Thymus (tissue), 11 donors: ENCODE results near the gene FOXN3. TPM values are rescaled to one million over a fixed set of nuclear protein-coding genes. Genes with fewer than 3 reads are reported as not detected.

Experiments
- DNase-seq, 9 donors: peaks; one replicate each; pipeline ENCODE4 v3.0.0-alpha.2; 2013; ENCODE audit warnings: low spot score in 9 of 9, low read depth in 6 of 9, missing footprints in 1 of 9
- H3K27ac ChIP-seq, 2 donors: one replicate each; pipeline ENCODE4 v1.5.1; 2013; ENCODE audit warnings: control low read depth in 1 of 2, low read depth in 1 of 2, low read length in 1 of 2, mild to moderate bottlenecking in 1 of 2, moderate library complexity in 1 of 2
- H3K27me3 ChIP-seq, 2 donors: one replicate each; pipeline ENCODE4 v1.5.1; 2013; ENCODE audit warnings: low read length in 1 of 2; ENCODE audit not compliant: control insufficient read depth in 2 of 2, insufficient read depth in 1 of 2
- H3K36me3 ChIP-seq, 2 donors: one replicate each; pipeline ENCODE4 v1.5.1; 2013; ENCODE audit warnings: low read length in 1 of 2, mild to moderate bottlenecking in 1 of 2, moderate library complexity in 1 of 2; ENCODE audit not compliant: control insufficient read depth in 2 of 2, insufficient read depth in 2 of 2
- H3K4me1 ChIP-seq, 2 donors: one replicate each; pipeline ENCODE4 v1.5.1; 2013; ENCODE audit warnings: low read length in 2 of 2; ENCODE audit not compliant: control insufficient read depth in 2 of 2, insufficient read depth in 2 of 2
- H3K4me3 ChIP-seq, 2 donors: one replicate each; pipeline ENCODE4 v1.5.1; 2013; ENCODE audit warnings: low read length in 2 of 2, control low read depth in 1 of 2, mild to moderate bottlenecking in 1 of 2
- H3K9me3 ChIP-seq, 2 donors: one replicate each; pipeline ENCODE4 v1.5.1; 2013; ENCODE audit warnings: low read length in 1 of 2, mild to moderate bottlenecking in 1 of 2; ENCODE audit not compliant: control insufficient read depth in 2 of 2, insufficient read depth in 1 of 2
- WGBS: extraction: QIAGEN DNeasy Blood & Tissue Kit; methylation state at CpG from one replicate; pipeline ENCODE4 v1.1.7; 2013; 5-methylcytosine and 5-hydroxymethylcytosine counted together
- polyA plus RNA-seq: library from polyadenylated mRNA; stranded (reverse); fragments of 200-250 nt; gene quantifications from one replicate; pipeline ENCODE4 v1.2.3, GENCODE V29; 2013
- total RNA-seq: library from RNA; stranded (reverse); fragments of 120-200 nt; gene quantifications from one replicate; pipeline ENCODE4 v1.2.4, GENCODE V29; 2013
- donor health status: healthy.

FOXN3 gene
- total and polyA plus RNA-seq, 2 donors = 21.9 to 32.5 TPM

- no peak for DNase-seq
- H3K9me3 ChIP-seq = no peaks in the 10 kb centered on the region
- no peak overlapping the region for H3K4me3 ChIP-seq
- no peak overlapping the region for H3K27ac ChIP-seq
- WGBS = 97% methylated on average over 7 of the region's 7 CpGs
- no peaks in the 10 kb centered on the region for H3K27me3 ChIP-seq
- no peaks in the 10 kb centered on the region for H3K36me3 ChIP-seq
- H3K4me1 ChIP-seq = no peaks in the 10 kb centered on the region
Observed at GRCh38 chr14:89138846-89139245, 278.2 kb downstream of the FOXN3 start.

- Histone ChIP-seq H3K4me1 (no peaks in the 10 kb centered on the region), H3K27ac (no peak overlapping the region)
- 90% methylated on average over 7 of the region's 7 CpGs for WGBS
Observed at GRCh38 chr14:89137526-89138163, 279.4 kb downstream of the FOXN3 start.

GRCh38 chr14:89136587-89136986 lies 280.4 kb downstream of the FOXN3 start:
- no peak overlapping the region for H3K27ac ChIP-seq
- no peak for DNase-seq
- no peak overlapping the region for H3K4me3 ChIP-seq
- H3K27me3 ChIP-seq = no peaks in the 10 kb centered on the region
- WGBS = 91% methylated on average over 3 of the region's 3 CpGs
- no peaks in the 10 kb centered on the region for H3K9me3 ChIP-seq
- H3K4me1 ChIP-seq = no peaks in the 10 kb centered on the region
- no peaks in the 10 kb centered on the region for H3K36me3 ChIP-seq

More at GRCh38 chr14:89137526-89138163, 279.4 kb downstream of the FOXN3 start:
- DNase-seq = no peak
- Histone ChIP-seq H3K27me3 (no peaks in the 10 kb centered on the region), H3K36me3 (no peaks in the 10 kb centered on the region), H3K4me3 (no peak overlapping the region), H3K9me3 (no peaks in the 10 kb centered on the region)

- 92% methylated on average over 2 of the region's 2 CpGs for WGBS
- Histone ChIP-seq H3K27ac (no peak overlapping the region), H3K4me3 (no peak overlapping the region), H3K27me3 (no peaks in the 10 kb centered on the region), H3K4me1 (no peaks in the 10 kb centered on the region), H3K9me3 (no peaks in the 10 kb centered on the region), H3K36me3 (no peaks in the 10 kb centered on the region)
- DNase-seq = no peak
Observed at GRCh38 chr14:89134640-89135039, 282.4 kb downstream of the FOXN3 start.

GRCh38 chr14:89131004-89131750 lies 285.9 kb downstream of the FOXN3 start:
- DNase-seq = no peak
- no peaks in the 10 kb centered on the region for H3K9me3 ChIP-seq
- no peak overlapping the region for H3K4me3 ChIP-seq
- no peak overlapping the region for H3K27ac ChIP-seq
- no peaks in the 10 kb centered on the region for H3K27me3 ChIP-seq
- H3K4me1 ChIP-seq = no peaks in the 10 kb centered on the region
- H3K36me3 ChIP-seq = no peaks in the 10 kb centered on the region
- WGBS = 96% methylated on average over 6 of the region's 6 CpGs

- Histone ChIP-seq H3K27ac (no peak overlapping the region), H3K36me3 (no peaks in the 10 kb centered on the region), H3K9me3 (no peaks in the 10 kb centered on the region), H3K4me1 (no peaks in the 10 kb centered on the region), H3K27me3 (no peaks in the 10 kb centered on the region), H3K4me3 (no peak overlapping the region)
- DNase-seq = no peak
- 97% methylated on average over 6 of the region's 6 CpGs for WGBS
Observed at GRCh38 chr14:89129570-89129969, 287.5 kb downstream of the FOXN3 start.

GRCh38 chr14:89128311-89129026 lies 288.6 kb downstream of the FOXN3 start:
- DNase-seq = no peak
- no peak overlapping the region for H3K4me3 ChIP-seq
- no peaks in the 10 kb centered on the region for H3K4me1 ChIP-seq
- H3K27me3 ChIP-seq = no peaks in the 10 kb centered on the region
- H3K9me3 ChIP-seq = no peaks in the 10 kb centered on the region
- H3K36me3 ChIP-seq = no peaks in the 10 kb centered on the region
- WGBS = 97% methylated on average over 10 of the region's 10 CpGs
- no peak overlapping the region for H3K27ac ChIP-seq

GRCh38 chr14:89126461-89126860 lies 290.6 kb downstream of the FOXN3 start:
- 94% methylated on average over 4 of the region's 4 CpGs for WGBS
- no peak for DNase-seq
- Histone ChIP-seq H3K27me3 (no peaks in the 10 kb centered on the region), H3K36me3 (no peaks in the 10 kb centered on the region), H3K4me3 (no peak overlapping the region), H3K4me1 (no peaks in the 10 kb centered on the region), H3K27ac (no peak overlapping the region), H3K9me3 (no peaks in the 10 kb centered on the region)

- H3K27ac ChIP-seq = no peak overlapping the region
- H3K27me3 ChIP-seq = no peaks in the 10 kb centered on the region
- no peaks in the 10 kb centered on the region for H3K9me3 ChIP-seq
- WGBS = 88% methylated on average over 4 of the region's 4 CpGs
- no peaks in the 10 kb centered on the region for H3K36me3 ChIP-seq
- no peaks in the 10 kb centered on the region for H3K4me1 ChIP-seq
- no peak overlapping the region for H3K4me3 ChIP-seq
- no peak for DNase-seq
Observed at GRCh38 chr14:89125216-89125615, 291.8 kb downstream of the FOXN3 start.
